Measurements from ENCODE around the gene TTC23. TPM values are rescaled to one million over a fixed set of nuclear protein-coding genes. Genes with fewer than 3 reads are reported as not detected.
"Not testable (repeated sequence)": the region's sequence is repeated elsewhere in the genome, so short reads cannot be mapped to it uniquely, and the experiment has no call there.

The TTC23 gene
- total RNA-seq, 1 donor from 2014 or later: 2.7 TPM

GRCh38 chr15:99122831-99123712 is 126.3 kb downstream of the TTC23 start:
- intact Hi-C loops (cut with micrococcal nuclease): no loop called here

GRCh38 chr15:99121691-99122410 is 127.5 kb downstream of the TTC23 start:
- intact Hi-C loops (cut with micrococcal nuclease): no loop called here

GRCh38 chr15:99121207-99121606 is 128.2 kb downstream of the TTC23 start:
- intact Hi-C loops (cut with micrococcal nuclease): no loop called here

GRCh38 chr15:99120050-99120777 is 129.2 kb downstream of the TTC23 start:
- intact Hi-C loops (cut with micrococcal nuclease): no loop called here

- intact Hi-C loops (cut with micrococcal nuclease): no loop called here
Observed at GRCh38 chr15:99118801-99119546, 130.4 kb downstream of the TTC23 start.

GRCh38 chr15:99118258-99118632 is 131.1 kb downstream of the TTC23 start:
- intact Hi-C loops (cut with micrococcal nuclease): no loop called here

- intact Hi-C loops (cut with micrococcal nuclease): no loop called here
Observed at GRCh38 chr15:99117563-99118257, 131.7 kb downstream of the TTC23 start.

- intact Hi-C loops (cut with micrococcal nuclease): no loop called here
Observed at GRCh38 chr15:99117111-99117510, 132.3 kb downstream of the TTC23 start.

GRCh38 chr15:99115300-99116215 is 133.8 kb downstream of the TTC23 start:
- intact Hi-C loops (cut with micrococcal nuclease): no loop called here

- intact Hi-C loops (cut with micrococcal nuclease): no loop called here
Observed at GRCh38 chr15:99114511-99115299, 134.7 kb downstream of the TTC23 start.

GRCh38 chr15:99113547-99114271 is 135.7 kb downstream of the TTC23 start:
- intact Hi-C loops (cut with micrococcal nuclease): no loop called here

- intact Hi-C loops (cut with micrococcal nuclease): not testable (repeated sequence)
Observed at GRCh38 chr15:99111641-99112040, 137.7 kb downstream of the TTC23 start.

GRCh38 chr15:99110581-99111320 is 138.6 kb downstream of the TTC23 start:
- intact Hi-C loops (cut with micrococcal nuclease): no loop called here

- intact Hi-C loops (cut with micrococcal nuclease): no loop called here
Observed at GRCh38 chr15:99110093-99110492, 139.3 kb downstream of the TTC23 start.

- intact Hi-C loops (cut with micrococcal nuclease): loop anchor here (10.0 kb wide), 1 partner anchor 625 kb away; the partner anchor contains the start of gene LYSMD4
Observed at GRCh38 chr15:99109555-99110021, 139.8 kb downstream of the TTC23 start.

- intact Hi-C loops (cut with micrococcal nuclease): loop anchor here (10.0 kb wide), 1 partner anchor 626 kb away; the partner anchor contains the start of gene LYSMD4
Observed at GRCh38 chr15:99108993-99109392, 140.4 kb downstream of the TTC23 start.

All from T-helper 2 cell treated with Interferon-gamma antibody and Interleukin-4, amounts not matched to agents 100 ng/mL and 5 ng/mL, for 36 hours (primary cell).